ENCODE data around the gene TCF3.
"Not testable (repeated sequence)": the region's sequence is repeated elsewhere in the genome, so short reads cannot be mapped to it uniquely, and the experiment has no call there.

TCF3 gene

GRCh38 chr19:1665565-1666047 is 13.2 kb upstream of the TCF3 start:
- ChIA-PET CTCF (interaction anchor here (0.7 to 0.9 kb wide), 2 partner anchors 8 to 120 kb away, joined by 3 read pairs; no protein-coding TSS in a partner anchor), POLR2A (no interaction called here)
- TF ChIP-seq, protein P1, sequence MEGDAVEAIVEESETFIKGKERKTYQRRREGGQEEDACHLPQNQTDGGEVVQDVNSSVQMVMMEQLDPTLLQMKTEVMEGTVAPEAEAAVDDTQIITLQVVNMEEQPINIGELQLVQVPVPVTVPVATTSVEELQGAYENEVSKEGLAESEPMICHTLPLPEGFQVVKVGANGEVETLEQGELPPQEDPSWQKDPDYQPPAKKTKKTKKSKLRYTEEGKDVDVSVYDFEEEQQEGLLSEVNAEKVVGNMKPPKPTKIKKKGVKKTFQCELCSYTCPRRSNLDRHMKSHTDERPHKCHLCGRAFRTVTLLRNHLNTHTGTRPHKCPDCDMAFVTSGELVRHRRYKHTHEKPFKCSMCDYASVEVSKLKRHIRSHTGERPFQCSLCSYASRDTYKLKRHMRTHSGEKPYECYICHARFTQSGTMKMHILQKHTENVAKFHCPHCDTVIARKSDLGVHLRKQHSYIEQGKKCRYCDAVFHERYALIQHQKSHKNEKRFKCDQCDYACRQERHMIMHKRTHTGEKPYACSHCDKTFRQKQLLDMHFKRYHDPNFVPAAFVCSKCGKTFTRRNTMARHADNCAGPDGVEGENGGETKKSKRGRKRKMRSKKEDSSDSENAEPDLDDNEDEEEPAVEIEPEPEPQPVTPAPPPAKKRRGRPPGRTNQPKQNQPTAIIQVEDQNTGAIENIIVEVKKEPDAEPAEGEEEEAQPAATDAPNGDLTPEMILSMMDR (IDR thresholded peaks at IDR 0.05; ENCODE audit: control extremely low read depth, extremely low read depth, low read depth, missing control alignments) = no peak
- DNase-seq (ENCODE audit: extremely low spot score) = peak; percentile 68

DNA sequence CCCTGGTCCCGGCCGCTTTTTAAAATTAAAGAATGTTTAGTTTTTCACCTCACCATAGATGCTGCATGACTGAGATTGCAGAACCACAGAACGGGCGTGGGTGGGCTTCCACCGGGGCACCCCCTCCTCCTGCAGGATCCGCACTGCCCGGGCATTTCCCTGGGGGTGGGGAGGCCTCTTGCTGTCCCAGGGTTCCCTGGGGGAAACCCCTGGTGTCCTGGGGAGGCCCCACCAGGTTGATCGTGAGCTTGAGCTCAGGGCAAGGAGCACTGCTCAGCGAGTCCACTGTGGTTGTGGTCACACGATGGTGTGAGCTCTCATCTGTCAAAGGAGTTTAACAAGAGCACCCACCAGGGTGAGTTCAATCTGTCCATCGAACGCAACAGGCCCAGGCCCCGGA is 11.4 kb upstream of the TCF3 start:
- ChIA-PET CTCF (interaction anchor here (2.0 to 3.4 kb wide), 2 partner anchors 9 to 58 kb away, joined by 5 to 19 read pairs; partner anchors contain the start of gene UQCR11), POLR2A (no interaction called here)
- TF ChIP-seq, protein P1 (IDR thresholded peaks at IDR 0.05; ENCODE audit: control extremely low read depth, extremely low read depth, low read depth, missing control alignments) = no peak
- DNase-seq (ENCODE audit: extremely low spot score) = peak; percentile 76

- CTCF ChIA-PET = interaction anchor here (2.0 to 3.4 kb wide), 2 partner anchors 9 to 58 kb away, joined by 5 to 19 read pairs; partner anchors contain the start of gene UQCR11
- POLR2A ChIA-PET; DNase-seq (ENCODE audit: extremely low spot score): not testable (repeated sequence)
Measured at GRCh38 chr19:1663227-1663626, 10.8 kb upstream of the TCF3 start.

GRCh38 chr19:1661995-1662394 is 9.6 kb upstream of the TCF3 start:
- no peak for DNase-seq (ENCODE audit: extremely low spot score)
- TF ChIP-seq, protein P1 (IDR thresholded peaks at IDR 0.05; ENCODE audit: control extremely low read depth, extremely low read depth, low read depth, missing control alignments) = no peak
- ChIA-PET POLR2A (no interaction called here), CTCF (interaction anchor here (1.3 to 3.4 kb wide), 2 partner anchors 11 to 116 kb away, joined by 4 to 19 read pairs; no protein-coding TSS in a partner anchor)

DNA sequence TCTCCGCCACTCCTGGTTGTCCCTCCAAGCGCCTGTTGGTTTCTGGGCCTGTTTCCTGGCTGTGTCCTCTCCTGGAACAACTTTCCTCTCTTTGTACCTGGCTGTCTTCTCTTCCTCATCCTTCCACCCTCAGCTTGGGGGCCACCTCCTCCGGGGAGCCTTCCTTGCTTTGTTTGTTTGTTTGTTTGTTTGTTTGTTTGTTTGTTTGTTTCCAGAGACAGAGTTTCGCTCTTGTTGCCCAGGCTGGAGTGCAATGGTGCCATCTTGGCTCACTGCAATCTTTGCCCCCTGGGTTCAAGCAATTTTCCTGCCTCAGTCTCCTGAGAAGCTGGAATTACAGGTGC is 6.6 kb upstream of the TCF3 start:
- CTCF ChIA-PET = interaction anchor here (0.9 to 1.3 kb wide), 2 partner anchors 12 to 13 kb away, joined by 4 read pairs; no protein-coding TSS in a partner anchor
- TF ChIP-seq, protein P1 (IDR thresholded peaks at IDR 0.05; ENCODE audit: control extremely low read depth, extremely low read depth, low read depth, missing control alignments) = no peak
- no peak for DNase-seq (ENCODE audit: extremely low spot score)
- POLR2A ChIA-PET = no interaction called here

DNA sequence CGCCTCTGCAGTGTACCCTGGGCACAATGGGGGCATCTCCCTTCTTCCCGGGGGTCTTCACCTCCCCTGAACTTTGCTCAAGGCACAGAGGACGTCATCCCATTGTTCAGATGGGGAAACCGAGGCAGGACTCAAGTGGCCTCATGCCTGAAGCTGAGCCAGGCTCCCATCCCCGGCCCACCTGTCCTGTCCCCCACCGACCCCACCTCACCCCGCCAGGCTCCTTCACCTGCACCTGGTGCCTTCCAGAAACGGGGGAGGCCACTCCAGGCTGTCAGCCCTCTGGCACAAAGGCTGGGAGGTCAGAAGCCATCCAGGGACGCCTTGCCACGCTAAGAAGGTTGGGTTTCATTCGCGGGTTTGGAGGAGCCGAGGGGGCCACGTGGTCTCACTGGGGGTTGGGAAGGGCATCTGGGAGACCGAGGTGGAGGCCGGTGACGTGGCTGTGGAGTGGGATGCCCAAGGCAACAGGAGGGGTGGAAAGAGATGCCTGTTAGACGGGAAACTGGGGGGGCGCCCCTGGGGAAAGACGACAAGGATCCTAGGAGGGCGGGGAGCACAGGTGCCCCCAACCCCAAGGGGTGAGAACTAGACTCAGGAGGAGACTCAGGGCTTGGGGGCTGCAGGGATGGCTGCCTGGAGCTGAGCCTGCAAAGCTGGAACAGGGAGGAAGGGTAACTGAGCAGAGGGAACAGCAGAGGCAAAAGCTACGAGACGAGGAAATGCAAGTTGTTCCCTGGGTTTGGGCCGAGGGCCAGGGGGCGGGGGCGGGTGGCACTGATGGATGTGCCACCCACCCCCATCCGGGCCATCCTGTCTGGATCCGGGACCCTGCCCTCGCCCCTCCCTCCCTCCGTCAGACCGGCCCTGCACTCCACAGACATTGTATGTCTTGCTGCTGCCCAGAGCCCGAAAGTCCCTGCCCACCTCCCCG is 6.0 kb upstream of the TCF3 start:
- ChIA-PET CTCF (interaction anchor here (0.9 to 1.3 kb wide), 2 partner anchors 12 to 14 kb away, joined by 4 read pairs; no protein-coding TSS in a partner anchor), POLR2A (interaction anchor here (0.6 kb wide), 2 partner anchors 53 to 390 kb away, joined by 5 read pairs; no protein-coding TSS in a partner anchor)
- TF ChIP-seq, protein P1 (IDR thresholded peaks at IDR 0.05; ENCODE audit: control extremely low read depth, extremely low read depth, low read depth, missing control alignments) = no peak
- no peak for DNase-seq (ENCODE audit: extremely low spot score)

GRCh38 chr19:1657746-1658145 is 5.3 kb upstream of the TCF3 start:
- no peak for DNase-seq (ENCODE audit: extremely low spot score)
- TF ChIP-seq, protein P1 (IDR thresholded peaks at IDR 0.05; ENCODE audit: control extremely low read depth, extremely low read depth, low read depth, missing control alignments) = no peak
- POLR2A ChIA-PET = no interaction called here
- CTCF ChIA-PET = no interaction called here
